MG63 (cell line): Measurements from ENCODE around the gene CCSAP. TPM values are rescaled to one million over a fixed set of nuclear protein-coding genes. Genes with fewer than 3 reads are reported as not detected.
A peak's percentile ranks its signal among the peaks of the same experiment; 100 is the strongest.

Experiments used
- DNase-seq: peaks from one replicate; pipeline ENCODE4 v3.0.0-alpha.2; 2020
- H3K27me3 ChIP-seq: fragments of 250-450 bp; sonication (Bioruptor Pico); 2 replicates; pipeline ENCODE4 v1.5.1; 2020; ENCODE audit warnings: mild to moderate bottlenecking, moderate library complexity
- H3K36me3 ChIP-seq: fragments of 250-450 bp; sonication (Bioruptor Pico); 2 replicates; pipeline ENCODE4 v1.5.1; 2020; ENCODE audit warnings: mild to moderate bottlenecking, moderate library complexity
- H3K4me3 ChIP-seq: fragments of 250-450 bp; sonication (Bioruptor Pico); 2 replicates; pipeline ENCODE4 v1.5.1; 2020; ENCODE audit warnings: mild to moderate bottlenecking, moderate library complexity
- H3K9me3 ChIP-seq: fragments of 250-450 bp; sonication (Bioruptor Pico); 2 replicates; pipeline ENCODE4 v1.5.1; 2020; ENCODE audit warnings: mild to moderate bottlenecking, moderate library complexity
- total RNA-seq: library from RNA; depleted of rRNA; stranded (reverse); fragments of >200 nt; shearing (Covaris generic); gene quantifications from 2 replicates; pipeline ENCODE4 v1.2.3, GENCODE V29; 2014; ENCODE audit warnings: low replicate concordance

Gene CCSAP
- total RNA-seq, 1 experiment from 2014 or later: 6.1 TPM

DNA sequence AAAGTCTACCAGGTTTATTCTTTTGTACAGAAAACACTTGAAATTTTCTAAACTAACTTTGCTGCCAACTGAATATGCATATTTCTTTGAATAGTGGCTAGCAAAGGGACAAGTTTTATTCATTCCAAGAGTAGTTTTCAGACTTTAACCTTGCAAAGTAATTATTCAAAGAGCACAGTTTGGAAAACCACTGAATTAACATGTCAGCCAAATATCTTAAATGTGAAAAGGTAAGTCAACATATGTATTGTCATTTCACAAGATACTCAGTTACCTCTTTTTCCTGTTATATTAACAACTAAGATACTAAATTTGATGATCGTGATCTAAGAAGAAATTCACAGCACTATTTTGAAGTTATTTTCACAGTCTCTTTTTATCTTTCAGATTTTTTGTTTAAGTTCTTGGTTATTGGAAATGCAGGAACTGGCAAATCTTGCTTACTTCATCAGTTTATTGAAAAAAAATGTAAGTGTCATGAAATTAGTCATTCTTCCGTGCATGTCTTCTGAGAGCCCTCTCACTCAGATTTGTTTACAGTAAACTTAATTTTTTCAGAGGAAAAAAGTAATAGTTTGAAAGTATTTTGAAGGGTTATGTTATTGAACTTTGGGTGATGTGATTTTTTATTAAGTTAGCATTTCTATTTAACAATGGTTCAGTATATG lies 56.6 kb downstream of the CCSAP start:
- no peak overlapping the region for H3K4me3 ChIP-seq
- H3K27me3 ChIP-seq: no peaks in the 10 kb centered on the region
- peaks cover 14% of the 10 kb centered on the region for H3K36me3 ChIP-seq
- H3K9me3 ChIP-seq: peaks cover 9% of the 10 kb centered on the region
- no peak for DNase-seq

DNA sequence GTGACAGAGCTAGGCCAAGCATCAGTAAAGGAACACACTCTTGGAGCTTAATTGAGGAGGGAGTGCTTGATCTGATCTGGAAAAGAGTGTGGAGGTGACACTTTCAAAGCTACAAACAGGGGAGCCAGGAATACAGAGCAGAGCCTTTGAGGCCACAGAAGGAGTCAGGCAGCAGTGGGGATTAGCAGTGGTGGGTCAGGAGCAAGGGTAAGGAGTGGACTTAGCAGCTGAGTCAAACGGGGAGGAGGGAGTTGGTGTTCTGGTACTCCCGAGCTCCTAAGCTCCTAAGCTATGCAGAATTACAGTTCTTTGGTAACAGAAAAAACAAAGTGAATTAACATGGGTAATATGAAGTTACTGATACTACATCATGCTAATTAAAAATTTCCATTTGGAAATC lies 57.4 kb downstream of the CCSAP start:
- no peak for DNase-seq

DNA sequence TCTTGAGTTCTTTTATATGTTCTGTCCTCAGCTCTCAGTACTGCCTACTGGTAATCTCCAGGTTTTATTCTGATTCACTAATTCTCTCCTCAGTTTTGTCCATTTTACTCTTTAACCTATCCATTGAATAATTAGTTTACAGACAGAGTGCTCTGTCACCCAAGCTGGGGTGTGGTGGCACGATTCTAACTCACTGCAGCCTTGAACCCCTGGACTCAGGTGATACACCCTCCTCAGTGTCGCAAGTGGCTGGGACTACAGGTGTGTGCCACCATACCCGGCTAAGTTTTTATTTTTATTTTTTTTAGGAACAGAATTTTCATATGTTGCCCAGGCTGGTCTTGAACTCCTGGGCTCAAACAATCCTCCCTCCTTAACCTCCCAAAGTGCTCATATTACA lies 58.0 kb downstream of the CCSAP start:
- Histone ChIP-seq H3K36me3 (peaks cover 8% of the 10 kb centered on the region; the same call in 1 of the 2 replicates), H3K4me3 (no peak overlapping the region), H3K27me3 (no peaks in the 10 kb centered on the region), H3K9me3 (peaks cover 9% of the 10 kb centered on the region)
- no peak for DNase-seq

More for the DNA sequence above, 57.4 kb downstream of the CCSAP start:
- Histone ChIP-seq H3K4me3 (no peak overlapping the region), H3K9me3 (peaks cover 9% of the 10 kb centered on the region), H3K36me3 (peaks cover 10% of the 10 kb centered on the region; the same call in 1 of the 2 replicates), H3K27me3 (no peaks in the 10 kb centered on the region)

GRCh38 chr1:229283183-229283611 lies 59.6 kb downstream of the CCSAP start:
- peaks cover 3% of the 10 kb centered on the region; the same call in 1 of the 2 replicates for H3K36me3 ChIP-seq
- peaks cover 9% of the 10 kb centered on the region for H3K9me3 ChIP-seq
- H3K4me3 ChIP-seq: no peak overlapping the region
- no peak for DNase-seq
- no peaks in the 10 kb centered on the region for H3K27me3 ChIP-seq

- no peaks in the 10 kb centered on the region for H3K27me3 ChIP-seq
- H3K9me3 ChIP-seq: peaks cover 9% of the 10 kb centered on the region
- peaks cover 3% of the 10 kb centered on the region; the same call in 1 of the 2 replicates for H3K36me3 ChIP-seq
- no peak overlapping the region for H3K4me3 ChIP-seq
- DNase-seq: no peak
Measured at GRCh38 chr1:229282295-229282823, 60.5 kb downstream of the CCSAP start.

DNA sequence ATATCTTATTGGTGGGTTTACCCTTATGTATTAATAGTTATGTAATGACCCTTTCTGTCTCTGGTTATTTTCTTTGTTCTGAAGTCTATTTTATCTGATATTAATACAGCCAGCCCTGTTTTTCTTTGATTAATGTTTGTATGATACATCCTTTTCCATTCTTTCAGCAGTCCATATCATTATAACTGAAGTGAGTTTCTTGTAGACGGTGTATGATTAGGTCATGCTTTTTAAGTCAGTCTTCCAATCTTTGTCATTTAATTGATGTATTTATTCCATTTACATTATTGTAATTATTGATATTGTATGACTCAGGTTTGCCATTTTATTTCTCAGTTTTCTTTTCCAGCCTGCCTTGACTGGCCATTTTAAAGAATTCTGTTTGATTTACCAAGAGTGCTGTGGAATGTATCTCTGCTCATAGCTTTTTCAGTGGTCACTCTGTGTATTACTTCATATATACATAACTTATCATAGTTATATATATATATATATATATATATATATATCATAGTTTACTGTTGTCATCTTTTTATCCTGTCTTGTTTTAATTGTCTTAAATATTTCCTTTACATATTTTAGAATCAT lies 61.4 kb downstream of the CCSAP start:
- H3K27me3 ChIP-seq: no peaks in the 10 kb centered on the region
- H3K4me3 ChIP-seq: no peak overlapping the region
- H3K9me3 ChIP-seq: peaks cover 9% of the 10 kb centered on the region
- H3K36me3 ChIP-seq: peaks cover 3% of the 10 kb centered on the region; the same call in 1 of the 2 replicates
- no peak for DNase-seq

- no peak for DNase-seq
- no peaks in the 10 kb centered on the region for H3K27me3 ChIP-seq
- peaks cover 9% of the 10 kb centered on the region for H3K9me3 ChIP-seq
- H3K36me3 ChIP-seq: peaks cover 3% of the 10 kb centered on the region; the same call in 1 of the 2 replicates
- H3K4me3 ChIP-seq: no peak overlapping the region
Measured at GRCh38 chr1:229280921-229281320, 61.9 kb downstream of the CCSAP start.

- no peak for DNase-seq
- H3K27me3 ChIP-seq: no peaks in the 10 kb centered on the region
Measured at GRCh38 chr1:229280037-229280828, 62.6 kb downstream of the CCSAP start.

GRCh38 chr1:229279242-229279641 lies 63.6 kb downstream of the CCSAP start:
- no peaks in the 10 kb centered on the region for H3K27me3 ChIP-seq
- peaks cover 9% of the 10 kb centered on the region for H3K9me3 ChIP-seq
- H3K36me3 ChIP-seq: peaks cover 3% of the 10 kb centered on the region; the same call in 1 of the 2 replicates
- DNase-seq: no peak
- no peak overlapping the region for H3K4me3 ChIP-seq

More at GRCh38 chr1:229280037-229280828, 62.6 kb downstream of the CCSAP start:
- Histone ChIP-seq H3K36me3 (peaks cover 3% of the 10 kb centered on the region; the same call in 1 of the 2 replicates), H3K9me3 (peaks cover 9% of the 10 kb centered on the region), H3K4me3 (no peak overlapping the region)

GRCh38 chr1:229278120-229278741 lies 64.6 kb downstream of the CCSAP start:
- DNase-seq: no peak
- Histone ChIP-seq H3K27me3 (no peaks in the 10 kb centered on the region), H3K4me3 (no peak overlapping the region), H3K36me3 (peaks cover 2% of the 10 kb centered on the region; the same call in 1 of the 2 replicates), H3K9me3 (peaks cover 9% of the 10 kb centered on the region)

DNA sequence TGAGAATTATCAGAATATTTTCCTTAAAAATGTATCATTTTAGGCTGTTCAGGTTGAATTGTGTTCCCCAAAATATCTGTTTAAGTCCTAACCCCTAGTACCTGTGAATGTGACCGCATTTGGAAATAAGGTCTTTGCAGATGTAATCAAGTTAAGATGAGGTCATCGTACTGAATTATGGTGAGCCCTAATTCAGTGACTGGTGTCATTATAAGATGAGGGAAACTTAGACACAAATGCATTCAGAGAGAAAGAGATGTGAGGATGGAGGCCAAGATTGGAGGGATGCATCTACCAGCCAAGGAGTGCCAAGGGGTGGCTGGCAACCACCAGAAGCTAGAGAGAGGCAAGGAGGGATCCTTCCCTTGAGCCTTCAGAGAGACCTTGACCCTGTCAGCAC lies 67.8 kb downstream of the CCSAP start:
- Histone ChIP-seq H3K4me3 (no peak overlapping the region), H3K9me3 (no peaks in the 10 kb centered on the region), H3K27me3 (no peaks in the 10 kb centered on the region), H3K36me3 (no peaks in the 10 kb centered on the region)
- no peak for DNase-seq

DNA sequence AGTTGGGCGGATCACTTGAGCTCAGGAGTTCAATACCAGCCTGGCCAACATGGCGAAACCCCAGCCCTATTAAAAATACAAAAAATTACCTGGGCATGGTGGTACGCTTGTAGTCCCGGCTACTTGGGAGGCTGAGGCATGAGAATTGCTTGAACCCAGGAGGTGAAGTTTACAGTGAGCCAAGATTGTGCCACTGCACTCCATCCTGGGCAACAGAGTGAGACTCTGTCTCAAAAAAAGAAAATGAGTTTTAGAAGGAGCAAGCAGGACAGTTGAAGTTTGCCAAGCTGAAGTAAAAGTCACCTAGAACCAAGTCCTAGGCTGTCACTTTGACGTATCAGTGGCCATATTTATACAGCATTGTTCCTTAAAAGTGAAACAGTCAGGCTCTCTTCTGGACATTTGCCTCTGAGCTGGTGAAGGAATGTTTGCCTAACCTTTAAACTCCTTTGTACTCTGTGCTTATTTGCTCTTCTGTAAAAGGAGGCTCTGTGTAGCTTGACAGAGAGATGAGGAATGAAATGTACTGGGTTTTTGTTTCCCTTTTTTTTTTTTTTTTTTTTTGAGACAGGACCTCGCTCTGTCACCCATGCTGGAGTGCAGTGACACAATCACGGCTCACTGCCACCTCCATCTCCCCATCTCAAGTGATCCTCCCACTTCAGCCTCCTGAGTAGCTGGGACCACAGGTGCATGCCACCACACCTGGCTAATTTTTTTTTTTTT lies 69.2 kb downstream of the CCSAP start:
- Histone ChIP-seq H3K9me3 (no peaks in the 10 kb centered on the region), H3K4me3 (no peak overlapping the region), H3K36me3 (no peaks in the 10 kb centered on the region), H3K27me3 (no peaks in the 10 kb centered on the region)
- no peak for DNase-seq

- H3K36me3 ChIP-seq: no peaks in the 10 kb centered on the region
- H3K4me3 ChIP-seq: peak overlapping the region; percentile 65
- DNase-seq: peak; percentile 13
- H3K27me3 ChIP-seq: no peaks in the 10 kb centered on the region
- no peaks in the 10 kb centered on the region for H3K9me3 ChIP-seq
Measured at GRCh38 chr1:229272164-229273158, 70.4 kb downstream of the CCSAP start.

DNA sequence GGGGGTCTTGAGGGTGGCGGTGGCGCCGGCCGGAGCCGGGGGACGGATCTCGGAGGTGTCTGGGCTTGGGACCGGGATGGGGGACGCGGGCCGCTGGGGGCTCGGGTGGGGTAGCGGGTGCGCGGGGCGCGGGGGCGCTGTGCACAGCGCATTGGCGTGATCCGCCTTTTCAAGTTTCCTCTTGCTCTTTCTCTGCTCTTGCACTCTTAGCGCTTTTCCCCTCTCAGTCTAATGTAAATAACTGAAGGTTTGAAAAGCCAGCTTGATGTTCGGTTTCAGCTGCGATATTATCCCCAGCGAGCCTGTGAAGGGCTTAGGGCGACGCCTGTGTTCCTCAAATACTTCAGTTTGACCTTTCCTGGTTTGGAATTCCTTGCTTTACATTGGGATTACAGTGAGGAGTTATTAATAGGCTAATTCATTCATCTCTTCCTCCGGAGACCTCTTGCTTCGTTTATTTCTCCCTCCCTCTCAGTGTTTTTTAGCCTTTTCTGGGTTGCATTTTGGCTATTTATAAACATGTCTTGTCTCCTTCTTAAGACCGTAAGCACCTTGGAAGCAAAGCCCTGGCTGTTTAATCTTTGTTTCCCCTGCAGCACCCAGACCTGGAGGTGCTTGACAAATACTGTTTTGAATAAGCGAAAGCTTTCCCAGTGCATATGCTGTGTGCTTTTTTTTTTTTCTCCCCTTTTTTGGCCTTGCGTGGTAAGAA lies 71.2 kb downstream of the CCSAP start:
- H3K9me3 ChIP-seq: peaks cover 5% of the 10 kb centered on the region
- DNase-seq: peak; percentile 40
- 0 out of 2 replicates have a peak, but pooled peaks cover 2% of the 10 kb centered on the region for H3K36me3 ChIP-seq
- H3K4me3 ChIP-seq: peak overlapping the region; percentile 65
- no peaks in the 10 kb centered on the region for H3K27me3 ChIP-seq
